OCI-LY7 (cell line): ENCODE measurements around the gene KHK. TPM values are rescaled to one million over a fixed set of nuclear protein-coding genes. Genes with fewer than 3 reads are reported as not detected.
A peak's percentile ranks its signal among the peaks of the same experiment; 100 is the strongest.

Source experiments
- BruUV-seq: library from RNA; stranded (reverse); fragments of 400-500 nt; replicated peaks from 2 replicates; lab custom pipeline; 2021; lab: Mats Ljungman, UMichigan
- CTCF ChIA-PET: fragments of 300-600 bp; sonication (Branson Sonifier 250); formaldehyde crosslinking; loops from one replicate; lab custom pipeline; 2022; ENCODE audit warnings: antibody characterized with exemption; ENCODE audit not compliant: unreplicated experiment; lab: Charles Lee
- POLR2A ChIA-PET: fragments of 300-600 bp; sonication (Branson Sonifier 250); formaldehyde crosslinking; loops from one replicate; lab custom pipeline; 2022; ENCODE audit warnings: antibody characterized with exemption; lab: Charles Lee
- DNase-seq: peaks from one replicate; pipeline ENCODE4 v3.0.0-alpha.2; 2015; ENCODE audit warnings: low spot score
- H2AFZ ChIP-seq: fragments of 200-600 bp; sonication (generic), shearing (Covaris generic); 2 replicates; pipeline ENCODE4 v1.6.1; 2014; ENCODE audit warnings: mild to moderate bottlenecking, antibody characterized with exemption, low read length, moderate library complexity
- H3K27ac ChIP-seq: fragments of 200-600 bp; sonication (generic); 2 replicates; pipeline ENCODE4 v1.5.1; 2014; ENCODE audit warnings: mixed run types, low read depth, mild to moderate bottlenecking, moderate library complexity, low read length, inconsistent platforms; ENCODE audit not compliant: poor library complexity, severe bottlenecking
- H3K36me3 ChIP-seq: fragments of 200-600 bp; sonication (generic); 2 replicates; pipeline ENCODE4 v1.6.1; 2014; ENCODE audit warnings: mild to moderate bottlenecking, antibody characterized with exemption, low read length, moderate library complexity, mixed read lengths; ENCODE audit not compliant: insufficient read depth
- H3K4me1 ChIP-seq: fragments of 200-600 bp; sonication (generic); 2 replicates; pipeline ENCODE4 v1.5.1; 2014; ENCODE audit warnings: mild to moderate bottlenecking, low read length; ENCODE audit not compliant: insufficient read depth, poor library complexity, severe bottlenecking
- H3K4me2 ChIP-seq: fragments of 200-600 bp; sonication (generic); 2 replicates; pipeline ENCODE4 v1.6.1; 2014; ENCODE audit warnings: mild to moderate bottlenecking, low read length
- H3K4me3 ChIP-seq: fragments of 200-600 bp; sonication (generic); 2 replicates; pipeline ENCODE4 v1.5.1; 2014; ENCODE audit warnings: mild to moderate bottlenecking, low read depth, low read length; ENCODE audit not compliant: poor library complexity, severe bottlenecking
- H3K79me2 ChIP-seq: fragments of 200-600 bp; sonication (generic); 2 replicates; pipeline ENCODE4 v1.6.1; 2016; ENCODE audit warnings: low read depth, mild to moderate bottlenecking, low read length, moderate library complexity, mixed read lengths; ENCODE audit not compliant: insufficient read depth
- H3K9me2 ChIP-seq: fragments of 200-600 bp; sonication (generic); 2 replicates; pipeline ENCODE4 v1.6.1; 2016; ENCODE audit warnings: mild to moderate bottlenecking, low read length, mixed read lengths; ENCODE audit not compliant: insufficient read depth
- H3K9me3 ChIP-seq: fragments of 200-600 bp; sonication (generic); 2 replicates; pipeline ENCODE4 v1.6.1; 2014; ENCODE audit warnings: mild to moderate bottlenecking, mixed run types, low read length, mixed read lengths
- H4K20me1 ChIP-seq: fragments of 200-600 bp; sonication (generic); 2 replicates; pipeline ENCODE4 v1.6.1; 2014; ENCODE audit warnings: mild to moderate bottlenecking, antibody characterized with exemption, low read length, moderate library complexity, mixed read lengths; ENCODE audit not compliant: insufficient read depth
- EZH2phosphoT487 ChIP-seq: fragments of 200-600 bp; sonication (generic); IDR thresholded peaks from 2 replicates; pipeline ENCODE4 v1.6.1; 2018; ENCODE audit warnings: low read depth, borderline replicate concordance, mild to moderate bottlenecking, mixed run types, antibody characterized with exemption, low read length, moderate library complexity, mixed read lengths
- intact Hi-C: fragments of 100-400 bp; cut with micrococcal nuclease; formaldehyde crosslinking; loops from one replicate; pipeline ENCODE4 v1.10.0; 2022; ENCODE audit not compliant: unreplicated experiment
- total RNA-seq, 2 experiments: library from RNA; depleted of rRNA in 1 of 2; stranded (reverse); fragments of >200 nt in 1 of 2; shearing (Covaris generic) in 1 of 2; gene quantifications; 2 replicates each; pipeline ENCODE4 v1.2.3, GENCODE V29; 2014 to 2022
- TF ChIP-seq, protein P1 (sequence below): fragments of 200-600 bp; sonication (generic); conservative IDR thresholded peaks from 2 replicates; pipeline ENCODE4 v1.5.1; 2014; ENCODE audit warnings: mild to moderate bottlenecking, antibody characterized with exemption, low read length, moderate library complexity, mixed read lengths

KHK gene
- total RNA-seq, 2 experiments from 2014 or later = 9.7 to 17.9 TPM

DNA sequence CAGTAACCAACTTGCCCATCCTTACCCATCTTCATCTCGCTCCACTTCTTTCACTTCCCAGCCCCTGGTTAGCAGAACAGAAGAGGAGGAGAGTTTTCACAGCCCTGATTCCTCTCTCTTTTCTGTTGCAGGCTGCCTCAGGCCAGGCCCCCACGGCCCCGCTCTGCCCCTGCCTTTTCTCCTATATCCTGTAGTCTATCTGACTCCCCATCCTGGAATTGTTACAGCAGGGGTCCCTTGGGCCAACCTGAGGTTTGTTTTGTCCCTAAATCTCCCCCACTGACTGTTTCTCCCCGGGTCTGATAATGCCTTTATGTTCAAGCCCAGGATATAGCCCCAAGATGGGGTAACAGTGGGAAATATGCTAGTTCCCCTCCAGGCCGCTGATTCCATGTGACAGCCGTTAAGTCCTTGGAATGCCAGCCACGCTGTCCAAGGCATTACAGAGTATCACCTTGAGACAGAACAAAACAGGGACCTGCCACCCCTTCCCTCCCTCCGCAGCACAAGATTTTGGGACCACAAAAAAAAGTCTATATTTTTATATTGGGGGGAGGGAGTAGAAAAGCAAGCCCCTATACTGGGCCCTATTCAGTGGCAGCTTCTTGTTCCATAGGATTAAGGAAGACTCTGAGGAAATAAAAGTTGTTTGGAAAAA is 16.5 kb upstream of the KHK start:
- Histone ChIP-seq H3K9me2 (no peaks in the 10 kb centered on the region), H2AFZ (no peak overlapping the region), H3K27ac (no peak overlapping the region), H3K4me3 (peak overlapping the region; percentile 93), H4K20me1 (0 out of 2 replicates have a peak, but pooled peaks cover 4% of the 10 kb centered on the region), H3K4me1 (peaks cover 43% of the 10 kb centered on the region), H3K36me3 (peaks cover 51% of the 10 kb centered on the region), H3K4me2 (peak overlapping the region; percentile 89), H3K9me3 (no peaks in the 10 kb centered on the region), H3K79me2 (peaks cover 26% of the 10 kb centered on the region)
- ChIA-PET CTCF (no interaction called here), POLR2A (interaction anchor here (0.6 to 1.9 kb wide), 3 partner anchors 19 to 181 kb away, joined by 3 to 14 read pairs (median 4); partner anchors contain the start of gene AGBL5)
- DNase-seq = no peak
- intact Hi-C loops = loop anchor here (2.0 kb wide), 1 partner anchor 37 kb away; the partner anchor contains the start of gene TMEM214
- TF ChIP-seq, protein P1, sequence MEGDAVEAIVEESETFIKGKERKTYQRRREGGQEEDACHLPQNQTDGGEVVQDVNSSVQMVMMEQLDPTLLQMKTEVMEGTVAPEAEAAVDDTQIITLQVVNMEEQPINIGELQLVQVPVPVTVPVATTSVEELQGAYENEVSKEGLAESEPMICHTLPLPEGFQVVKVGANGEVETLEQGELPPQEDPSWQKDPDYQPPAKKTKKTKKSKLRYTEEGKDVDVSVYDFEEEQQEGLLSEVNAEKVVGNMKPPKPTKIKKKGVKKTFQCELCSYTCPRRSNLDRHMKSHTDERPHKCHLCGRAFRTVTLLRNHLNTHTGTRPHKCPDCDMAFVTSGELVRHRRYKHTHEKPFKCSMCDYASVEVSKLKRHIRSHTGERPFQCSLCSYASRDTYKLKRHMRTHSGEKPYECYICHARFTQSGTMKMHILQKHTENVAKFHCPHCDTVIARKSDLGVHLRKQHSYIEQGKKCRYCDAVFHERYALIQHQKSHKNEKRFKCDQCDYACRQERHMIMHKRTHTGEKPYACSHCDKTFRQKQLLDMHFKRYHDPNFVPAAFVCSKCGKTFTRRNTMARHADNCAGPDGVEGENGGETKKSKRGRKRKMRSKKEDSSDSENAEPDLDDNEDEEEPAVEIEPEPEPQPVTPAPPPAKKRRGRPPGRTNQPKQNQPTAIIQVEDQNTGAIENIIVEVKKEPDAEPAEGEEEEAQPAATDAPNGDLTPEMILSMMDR = no peak
- no peak for TF ChIP-seq EZH2phosphoT487
- no TSS peak for BruUV-seq

DNA sequence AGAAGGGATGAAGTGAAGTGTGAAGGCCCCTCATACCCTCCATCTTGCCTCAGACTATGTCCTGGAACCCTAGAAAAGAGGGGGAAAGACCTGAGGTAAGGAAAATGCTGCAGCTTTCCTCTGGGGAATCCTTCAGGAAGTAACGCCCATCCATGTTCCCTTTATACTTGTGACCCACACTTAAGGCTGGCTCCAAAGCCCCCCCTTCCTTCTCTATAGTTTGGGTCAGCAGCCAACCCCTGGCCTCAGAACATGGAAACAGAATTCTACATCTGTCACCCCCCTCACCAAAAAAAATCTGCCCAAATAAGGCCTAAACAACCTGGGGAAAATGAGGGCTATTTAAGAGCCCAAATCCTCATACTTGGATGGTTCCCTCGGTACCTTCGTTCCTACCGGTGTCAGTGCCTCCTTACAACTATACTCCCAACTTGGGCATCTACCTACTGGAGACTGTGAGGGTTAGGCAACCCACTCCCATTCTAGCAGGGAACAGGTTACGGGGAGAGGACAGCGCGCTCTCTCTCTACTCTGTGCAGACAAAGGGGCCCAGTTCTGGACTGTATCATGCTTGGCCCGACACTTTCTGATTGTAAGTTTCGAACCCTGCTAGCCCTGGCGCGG is 15.8 kb upstream of the KHK start:
- CTCF ChIA-PET = no interaction called here
- no peak for DNase-seq
- H2AFZ ChIP-seq = peak overlapping the region; percentile 64; the same call in 1 of the 2 replicates
- H3K9me3 ChIP-seq = no peaks in the 10 kb centered on the region
- H3K4me1 ChIP-seq = peaks cover 50% of the 10 kb centered on the region
- peak overlapping the region; percentile 42 for H3K27ac ChIP-seq
- H3K36me3 ChIP-seq = peaks cover 45% of the 10 kb centered on the region
- H3K79me2 ChIP-seq = peaks cover 26% of the 10 kb centered on the region
- intact Hi-C loops = loop anchor here (1.0 to 2.0 kb wide), 3 partner anchors 16 to 38 kb away; partner anchors contain the start of genes AGBL5, KHK and TMEM214
- no peaks in the 10 kb centered on the region for H3K9me2 ChIP-seq
- peak overlapping the region; percentile 89 for H3K4me2 ChIP-seq
- TSS peak; percentile 77 for BruUV-seq
- no peak for TF ChIP-seq EZH2phosphoT487
- TF ChIP-seq, protein P1 = no peak
- peak overlapping the region; percentile 93 for H3K4me3 ChIP-seq
- POLR2A ChIA-PET = interaction anchor here (0.6 to 1.9 kb wide), 5 partner anchors 11 to 54 kb away, joined by 3 to 14 read pairs (median 4); partner anchors contain the start of gene AGBL5
- 0 out of 2 replicates have a peak, but pooled peaks cover 4% of the 10 kb centered on the region for H4K20me1 ChIP-seq
